ENCODE results near the gene IFNA7.
"Not testable (repeated sequence)": the region's sequence is repeated elsewhere in the genome, so short reads cannot be mapped to it uniquely, and the experiment has no call there.

Gene IFNA7

DNA sequence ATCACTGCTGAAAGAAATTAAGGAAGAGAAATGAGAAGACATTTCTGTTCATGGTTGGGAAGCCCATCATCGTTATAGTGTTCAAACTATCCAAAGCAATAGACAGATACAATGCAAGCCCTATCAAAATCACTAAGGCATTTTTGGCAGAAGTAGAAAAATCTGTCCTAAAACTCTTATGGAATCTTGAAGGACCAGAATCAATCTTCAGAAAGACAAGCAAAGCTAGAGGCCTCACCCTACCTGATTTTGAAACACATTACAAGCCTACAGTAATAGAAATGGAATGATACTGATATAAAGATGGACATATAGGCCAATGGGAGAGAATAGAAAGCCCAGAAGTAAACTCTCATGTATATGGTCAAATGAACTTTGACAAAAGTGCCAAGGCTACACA is 30.7 kb downstream of the IFNA7 start:
- Histone ChIP-seq H3K4me3 (ENCODE audit: low read length) (no peak overlapping the region), H3K9me3 (ENCODE audit: control insufficient read depth, low read depth, low read length) (no peaks in the 10 kb centered on the region), H3K27ac (ENCODE audit: low read length) (no peak overlapping the region), H3K36me3 (ENCODE audit: control insufficient read depth, low read depth, low read length) (no peaks in the 10 kb centered on the region), H3K27me3 (ENCODE audit: control insufficient read depth, insufficient read depth, low read length) (no peaks in the 10 kb centered on the region), H3K9ac (ENCODE audit: low read length) (no peak overlapping the region), H3K4me1 (ENCODE audit: control insufficient read depth, low read depth, low read length) (no peaks in the 10 kb centered on the region)

DNA sequence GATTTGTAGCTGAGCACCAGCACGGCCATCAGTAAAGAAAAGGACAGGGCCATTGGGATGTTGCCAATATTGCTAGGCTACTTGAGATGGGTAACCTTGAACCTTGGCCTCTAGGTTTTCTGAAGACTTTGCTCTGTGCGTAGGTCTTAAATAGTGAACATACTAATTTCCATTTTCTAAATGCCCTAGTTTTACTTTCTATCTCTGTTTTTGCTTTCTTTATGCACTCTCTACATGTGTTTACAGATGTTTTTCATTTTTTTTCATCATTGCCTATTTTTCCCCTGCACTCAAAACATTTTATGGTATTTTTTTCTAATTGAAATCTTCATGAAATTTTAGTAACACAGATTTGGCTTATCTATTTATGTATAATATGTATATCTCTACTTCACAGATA is 35.4 kb downstream of the IFNA7 start, which contains the start of gene IFNA21:
TSS of gene IFNA21 (minus strand) at position 101 of the 400 bp plus-strand sequence. CDS start at position 53, 48 bp downstream.
- not testable (repeated sequence) for H3K4me1 ChIP-seq (ENCODE audit: control insufficient read depth, low read depth, low read length); H3K4me3 ChIP-seq (ENCODE audit: low read length); H3K27ac ChIP-seq (ENCODE audit: low read length); H3K36me3 ChIP-seq (ENCODE audit: control insufficient read depth, low read depth, low read length); H3K9ac ChIP-seq (ENCODE audit: low read length); H3K9me3 ChIP-seq (ENCODE audit: control insufficient read depth, low read depth, low read length); H3K27me3 ChIP-seq (ENCODE audit: control insufficient read depth, insufficient read depth, low read length)

DNA sequence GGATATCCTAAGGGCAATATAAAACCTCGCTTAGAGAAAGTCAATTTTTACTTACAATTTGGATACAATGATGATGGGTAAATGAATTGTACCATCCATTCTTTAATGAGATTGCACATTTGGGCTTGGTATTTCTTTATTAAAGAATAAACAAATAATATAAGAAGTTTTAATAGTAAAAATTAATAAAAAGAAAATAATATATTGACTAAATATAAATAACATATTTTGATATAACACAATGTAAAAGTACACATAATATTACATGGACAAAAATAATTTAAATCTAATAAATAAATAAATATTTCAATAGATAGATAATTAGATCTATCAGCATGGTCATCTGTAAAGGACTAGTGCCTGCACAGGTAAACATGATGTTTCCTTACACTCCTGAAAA is 36.5 kb downstream of the IFNA7 start:
- no peaks in the 10 kb centered on the region for H3K36me3 ChIP-seq (ENCODE audit: control insufficient read depth, low read depth, low read length)
- H3K4me3 ChIP-seq (ENCODE audit: low read length) = no peak overlapping the region
- H3K27me3 ChIP-seq (ENCODE audit: control insufficient read depth, insufficient read depth, low read length) = no peaks in the 10 kb centered on the region
- H3K9me3 ChIP-seq (ENCODE audit: control insufficient read depth, low read depth, low read length) = no peaks in the 10 kb centered on the region
- no peaks in the 10 kb centered on the region for H3K4me1 ChIP-seq (ENCODE audit: control insufficient read depth, low read depth, low read length)
- no peak overlapping the region for H3K9ac ChIP-seq (ENCODE audit: low read length)
- H3K27ac ChIP-seq (ENCODE audit: low read length) = no peak overlapping the region

DNA sequence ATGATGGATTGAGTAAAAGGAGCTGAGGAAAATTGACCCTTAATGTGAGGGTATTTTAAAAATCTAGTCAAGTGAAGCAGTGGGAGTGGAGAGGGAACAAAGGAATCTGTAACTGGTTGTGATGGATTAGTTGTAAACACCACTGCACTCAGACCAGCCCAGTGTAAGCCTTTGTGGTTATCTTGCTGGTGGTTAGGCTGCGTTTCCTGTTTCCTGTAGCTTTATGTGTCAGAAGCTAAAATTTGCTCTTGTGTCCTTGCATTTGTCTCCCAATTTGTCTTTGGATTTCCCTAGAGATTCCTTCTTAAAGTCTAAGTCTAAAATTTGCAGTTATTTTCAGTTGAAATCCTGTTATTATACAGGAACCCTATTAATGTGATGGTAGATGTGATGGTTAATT is 41.8 kb downstream of the IFNA7 start:
- Histone ChIP-seq H3K4me1 (ENCODE audit: control insufficient read depth, low read depth, low read length) (no peaks in the 10 kb centered on the region), H3K27me3 (ENCODE audit: control insufficient read depth, insufficient read depth, low read length) (no peaks in the 10 kb centered on the region), H3K4me3 (ENCODE audit: low read length) (no peak overlapping the region), H3K9me3 (ENCODE audit: control insufficient read depth, low read depth, low read length) (no peaks in the 10 kb centered on the region), H3K36me3 (ENCODE audit: control insufficient read depth, low read depth, low read length) (no peaks in the 10 kb centered on the region), H3K27ac (ENCODE audit: low read length) (no peak overlapping the region), H3K9ac (ENCODE audit: low read length) (no peak overlapping the region)

DNA sequence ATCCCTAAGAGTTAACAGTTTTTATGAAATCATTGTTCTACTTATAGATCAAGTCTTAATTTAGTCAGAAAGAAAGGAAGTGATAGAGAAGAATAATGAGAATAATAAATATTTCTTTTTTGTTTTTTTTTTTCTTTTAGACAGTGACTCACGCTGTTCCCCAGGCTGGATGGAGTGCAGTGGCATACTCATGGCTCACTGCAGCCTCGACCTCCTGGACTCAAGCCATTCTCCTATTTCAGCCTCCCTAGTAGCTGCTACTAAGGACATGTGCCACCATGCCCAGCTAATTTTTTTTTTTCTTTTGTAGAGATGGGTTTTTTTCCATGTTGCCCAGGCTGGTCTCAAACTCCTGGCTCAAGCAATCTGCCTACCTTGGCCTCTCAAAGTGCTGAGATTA is 46.5 kb downstream of the IFNA7 start:
- no peaks in the 10 kb centered on the region for H3K4me1 ChIP-seq (ENCODE audit: control insufficient read depth, low read depth, low read length)
- H3K9ac ChIP-seq (ENCODE audit: low read length) = no peak overlapping the region
- H3K36me3 ChIP-seq (ENCODE audit: control insufficient read depth, low read depth, low read length) = no peaks in the 10 kb centered on the region
- H3K9me3 ChIP-seq (ENCODE audit: control insufficient read depth, low read depth, low read length) = no peaks in the 10 kb centered on the region
- H3K27me3 ChIP-seq (ENCODE audit: control insufficient read depth, insufficient read depth, low read length) = no peaks in the 10 kb centered on the region
- H3K4me3 ChIP-seq (ENCODE audit: low read length) = no peak overlapping the region
- no peak overlapping the region for H3K27ac ChIP-seq (ENCODE audit: low read length)

DNA sequence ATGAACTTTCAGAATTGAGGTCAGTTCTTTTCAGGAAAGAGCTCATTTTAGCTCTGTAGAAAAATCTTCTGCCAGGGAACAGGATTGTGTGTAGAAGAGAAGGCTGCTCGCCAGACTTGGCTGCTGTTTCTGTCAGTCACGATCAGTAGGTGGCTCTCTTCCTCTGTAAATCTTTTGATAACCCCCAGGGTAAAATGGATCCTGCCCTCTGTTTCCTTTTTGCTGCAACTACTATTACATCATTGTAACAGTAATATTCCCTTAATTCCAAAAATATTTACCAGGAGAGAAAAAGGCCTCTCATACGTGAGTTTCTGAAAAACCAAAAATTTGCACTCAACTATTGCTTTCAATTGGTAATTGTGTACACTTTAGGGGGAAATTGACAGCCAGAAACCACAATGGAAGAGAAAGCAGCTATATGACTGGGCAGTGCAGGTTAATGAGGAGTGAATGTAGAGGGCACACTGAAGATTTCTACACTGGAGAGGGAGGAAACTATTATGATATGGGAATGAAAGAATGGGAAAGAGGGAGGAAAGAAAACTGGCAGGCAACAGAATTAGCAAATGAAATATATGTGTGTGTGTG is 47.9 kb downstream of the IFNA7 start:
- Histone ChIP-seq H3K27me3 (ENCODE audit: control insufficient read depth, insufficient read depth, low read length) (no peaks in the 10 kb centered on the region), H3K36me3 (ENCODE audit: control insufficient read depth, low read depth, low read length) (no peaks in the 10 kb centered on the region), H3K27ac (ENCODE audit: low read length) (no peak overlapping the region), H3K9ac (ENCODE audit: low read length) (no peak overlapping the region), H3K4me1 (ENCODE audit: control insufficient read depth, low read depth, low read length) (no peaks in the 10 kb centered on the region), H3K4me3 (ENCODE audit: low read length) (no peak overlapping the region), H3K9me3 (ENCODE audit: control insufficient read depth, low read depth, low read length) (no peaks in the 10 kb centered on the region)

DNA sequence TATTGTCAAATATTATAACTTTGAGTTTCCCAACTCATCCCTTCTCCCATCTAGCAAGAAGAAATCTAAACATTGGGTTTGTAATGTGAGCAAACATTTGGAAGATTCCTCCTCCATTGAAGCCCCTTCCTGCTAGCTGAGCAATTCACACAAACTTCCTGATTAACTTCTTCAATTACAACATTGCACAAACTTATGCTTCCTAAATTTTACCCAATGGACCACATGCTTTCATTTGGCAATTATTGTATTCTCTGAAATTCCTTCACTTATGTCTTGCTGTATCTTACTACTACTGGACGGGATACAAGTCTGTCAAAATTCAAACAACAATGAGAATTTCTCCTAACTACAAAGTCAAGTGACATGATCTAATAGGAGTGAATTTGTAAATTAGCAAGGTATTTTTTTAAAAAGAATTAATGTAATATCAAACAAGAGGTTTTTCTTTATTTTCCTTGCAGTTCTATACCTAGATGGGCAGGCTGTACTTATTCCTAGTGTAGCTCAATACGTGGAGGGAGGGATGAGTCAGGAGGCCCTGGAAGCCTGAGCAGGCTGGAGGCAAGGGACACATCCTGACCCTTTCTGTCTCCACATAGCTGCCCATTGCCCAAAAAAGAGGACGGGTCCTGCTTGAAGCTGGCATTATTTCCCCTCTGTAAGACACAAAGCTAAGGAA is 48.5 kb downstream of the IFNA7 start:
- H3K27me3 ChIP-seq (ENCODE audit: control insufficient read depth, insufficient read depth, low read length) = no peaks in the 10 kb centered on the region
- H3K9ac ChIP-seq (ENCODE audit: low read length) = no peak overlapping the region

More for the DNA sequence above, 48.5 kb downstream of the IFNA7 start:
- Histone ChIP-seq H3K4me3 (ENCODE audit: low read length) (no peak overlapping the region), H3K36me3 (ENCODE audit: control insufficient read depth, low read depth, low read length) (no peaks in the 10 kb centered on the region), H3K27ac (ENCODE audit: low read length) (no peak overlapping the region), H3K9me3 (ENCODE audit: control insufficient read depth, low read depth, low read length) (no peaks in the 10 kb centered on the region), H3K4me1 (ENCODE audit: control insufficient read depth, low read depth, low read length) (no peaks in the 10 kb centered on the region)
